ENCODE measurements around the gene IGSF5.

- TF ChIP-seq SUZ12 (IDR thresholded peaks at IDR 0.05; ENCODE audit: extremely low read depth, insufficient read depth, insufficient read length) (no peak), ZNF274 (IDR thresholded peaks at IDR 0.05; ENCODE audit: low read depth, low read length) (no peak), YY1 (IDR thresholded peaks at IDR 0.05; ENCODE audit: insufficient read depth, insufficient read length) (no peak)
Observed at GRCh38 chr21:39712273-39712672, 32.7 kb upstream of the IGSF5 start.

Measured in NT2/D1 (cell line).